PC-9 (cell line): ENCODE measurements around the gene DHRSX.

Source experiments
- EZH2 ChIP-seq: fragments of 200-600 bp; sonication (generic); IDR thresholded peaks from 2 replicates; pipeline ENCODE4 v1.8.0; 2017; ENCODE audit warnings: antibody characterized with exemption, low read depth
- TF ChIP-seq, protein P1 (sequence below): fragments of 200-600 bp; sonication (generic); conservative IDR thresholded peaks from 2 replicates; pipeline ENCODE4 v1.6.1; 2017; ENCODE audit warnings: mixed run types, antibody characterized with exemption, mild to moderate bottlenecking, moderate library complexity

DNA sequence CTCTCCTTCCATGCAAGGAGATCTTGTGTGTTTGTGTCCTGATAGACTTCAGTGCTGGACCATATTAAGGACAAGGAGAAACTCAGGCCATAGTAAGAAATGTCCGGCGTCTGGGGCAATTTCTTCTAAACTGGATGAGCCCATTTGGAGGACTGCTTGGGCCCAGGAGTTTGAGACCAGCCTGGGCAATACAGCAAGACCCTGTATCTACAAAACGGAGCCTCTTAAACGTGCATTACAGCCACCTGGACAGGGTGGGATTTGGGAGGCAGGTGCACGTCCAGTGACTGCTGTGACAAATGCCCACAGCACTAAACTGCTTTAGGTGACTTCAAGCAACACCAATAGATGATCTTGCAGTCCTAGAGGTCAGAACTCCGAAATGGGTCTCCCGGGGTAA is 311.9 kb downstream of the DHRSX start:
- TF ChIP-seq, protein P1, sequence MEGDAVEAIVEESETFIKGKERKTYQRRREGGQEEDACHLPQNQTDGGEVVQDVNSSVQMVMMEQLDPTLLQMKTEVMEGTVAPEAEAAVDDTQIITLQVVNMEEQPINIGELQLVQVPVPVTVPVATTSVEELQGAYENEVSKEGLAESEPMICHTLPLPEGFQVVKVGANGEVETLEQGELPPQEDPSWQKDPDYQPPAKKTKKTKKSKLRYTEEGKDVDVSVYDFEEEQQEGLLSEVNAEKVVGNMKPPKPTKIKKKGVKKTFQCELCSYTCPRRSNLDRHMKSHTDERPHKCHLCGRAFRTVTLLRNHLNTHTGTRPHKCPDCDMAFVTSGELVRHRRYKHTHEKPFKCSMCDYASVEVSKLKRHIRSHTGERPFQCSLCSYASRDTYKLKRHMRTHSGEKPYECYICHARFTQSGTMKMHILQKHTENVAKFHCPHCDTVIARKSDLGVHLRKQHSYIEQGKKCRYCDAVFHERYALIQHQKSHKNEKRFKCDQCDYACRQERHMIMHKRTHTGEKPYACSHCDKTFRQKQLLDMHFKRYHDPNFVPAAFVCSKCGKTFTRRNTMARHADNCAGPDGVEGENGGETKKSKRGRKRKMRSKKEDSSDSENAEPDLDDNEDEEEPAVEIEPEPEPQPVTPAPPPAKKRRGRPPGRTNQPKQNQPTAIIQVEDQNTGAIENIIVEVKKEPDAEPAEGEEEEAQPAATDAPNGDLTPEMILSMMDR: no peak
- TF ChIP-seq EZH2: no peak
